A549 (cell line): ENCODE results near the gene PDHB.

Source experiments
- E2F6 ChIP-seq: IDR thresholded peaks from 2 replicates; pipeline ENCODE4 v1.6.1; 2012; ENCODE audit warnings: low read depth, borderline replicate concordance
- POLR2A ChIP-seq: IDR thresholded peaks from 2 replicates; pipeline ENCODE4 v1.6.1; 2012; ENCODE audit warnings: mild to moderate bottlenecking, low read length
- TF ChIP-seq, protein P1 (sequence below): fragments of >200 bp; sonication (Bioruptor Twin); formaldehyde crosslinking; IDR thresholded peaks from 3 replicates; pipeline ENCODE4 v1.5.1; 2016

DNA sequence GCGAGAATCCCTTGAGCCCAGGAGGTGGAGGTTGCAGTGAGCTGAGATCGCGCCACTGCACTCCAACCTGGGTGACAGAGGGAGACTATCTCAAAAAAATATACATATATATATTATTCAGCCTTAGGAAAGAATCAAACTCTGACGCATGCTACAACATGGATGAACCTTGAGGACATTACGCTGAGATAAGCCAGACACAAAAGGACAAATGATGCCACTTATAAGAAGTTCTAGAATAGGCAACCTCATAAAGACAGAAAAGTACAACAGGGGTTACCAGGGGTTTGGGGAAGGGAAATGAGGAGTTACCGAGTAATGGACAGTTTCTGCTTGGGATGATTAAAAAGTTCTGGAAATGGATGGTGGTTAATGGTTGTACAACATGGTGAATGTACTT, 727 bp downstream of the PDHB start:
- TF ChIP-seq POLR2A, result no peak
- TF ChIP-seq, protein P1, sequence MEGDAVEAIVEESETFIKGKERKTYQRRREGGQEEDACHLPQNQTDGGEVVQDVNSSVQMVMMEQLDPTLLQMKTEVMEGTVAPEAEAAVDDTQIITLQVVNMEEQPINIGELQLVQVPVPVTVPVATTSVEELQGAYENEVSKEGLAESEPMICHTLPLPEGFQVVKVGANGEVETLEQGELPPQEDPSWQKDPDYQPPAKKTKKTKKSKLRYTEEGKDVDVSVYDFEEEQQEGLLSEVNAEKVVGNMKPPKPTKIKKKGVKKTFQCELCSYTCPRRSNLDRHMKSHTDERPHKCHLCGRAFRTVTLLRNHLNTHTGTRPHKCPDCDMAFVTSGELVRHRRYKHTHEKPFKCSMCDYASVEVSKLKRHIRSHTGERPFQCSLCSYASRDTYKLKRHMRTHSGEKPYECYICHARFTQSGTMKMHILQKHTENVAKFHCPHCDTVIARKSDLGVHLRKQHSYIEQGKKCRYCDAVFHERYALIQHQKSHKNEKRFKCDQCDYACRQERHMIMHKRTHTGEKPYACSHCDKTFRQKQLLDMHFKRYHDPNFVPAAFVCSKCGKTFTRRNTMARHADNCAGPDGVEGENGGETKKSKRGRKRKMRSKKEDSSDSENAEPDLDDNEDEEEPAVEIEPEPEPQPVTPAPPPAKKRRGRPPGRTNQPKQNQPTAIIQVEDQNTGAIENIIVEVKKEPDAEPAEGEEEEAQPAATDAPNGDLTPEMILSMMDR, result no peak
- no peak for TF ChIP-seq E2F6
